Measurements from ENCODE around the gene BLM.
"Not testable (repeated sequence)": the region's sequence is repeated elsewhere in the genome, so short reads cannot be mapped to it uniquely, and the experiment has no call there.

The BLM gene

DNA sequence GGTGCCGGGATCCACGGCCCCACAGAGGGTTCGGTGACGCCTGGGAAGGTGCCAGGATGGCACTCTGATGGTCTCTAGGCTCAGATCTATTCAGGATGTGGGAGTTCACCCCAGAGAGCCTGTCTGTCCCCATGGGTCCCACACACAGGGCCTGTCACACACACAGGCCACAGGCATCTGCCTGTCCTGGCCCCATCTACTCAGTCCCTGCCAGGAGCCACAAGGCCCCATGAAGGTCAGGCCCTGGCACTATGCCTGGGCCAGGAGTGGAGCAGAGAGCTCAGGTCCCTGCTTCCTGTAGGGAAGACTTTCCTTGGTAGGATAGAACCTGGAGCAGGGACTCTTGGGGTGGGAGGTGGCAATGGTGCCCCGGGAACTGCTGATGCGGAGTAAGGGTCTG lies 102.2 kb downstream of the BLM start:
- DNase-seq (ENCODE audit: low read depth in 2 of 3, low spot score in 2 of 3), result no peak

DNA sequence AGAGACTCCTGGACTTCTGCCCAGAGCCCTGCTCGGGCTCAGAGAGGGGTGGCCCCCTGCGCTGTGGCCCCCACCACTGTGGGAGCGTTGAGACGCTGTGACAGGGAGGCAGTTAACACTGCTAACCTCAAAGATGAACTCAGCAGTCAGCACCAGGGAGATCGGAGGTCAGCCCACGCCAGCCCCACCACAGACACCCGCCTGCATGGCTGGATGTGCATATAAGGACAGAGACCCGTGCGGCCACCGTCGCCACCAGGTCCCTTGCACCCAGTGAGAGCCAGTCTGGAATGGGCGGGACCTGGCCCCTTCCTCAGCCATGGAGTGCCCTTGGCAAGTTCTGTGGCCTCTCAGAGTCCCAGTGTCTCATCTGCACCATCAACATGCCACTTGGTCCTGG lies 102.7 kb downstream of the BLM start:
- no peak for DNase-seq (ENCODE audit: low read depth in 2 of 3, low spot score in 2 of 3)

DNA sequence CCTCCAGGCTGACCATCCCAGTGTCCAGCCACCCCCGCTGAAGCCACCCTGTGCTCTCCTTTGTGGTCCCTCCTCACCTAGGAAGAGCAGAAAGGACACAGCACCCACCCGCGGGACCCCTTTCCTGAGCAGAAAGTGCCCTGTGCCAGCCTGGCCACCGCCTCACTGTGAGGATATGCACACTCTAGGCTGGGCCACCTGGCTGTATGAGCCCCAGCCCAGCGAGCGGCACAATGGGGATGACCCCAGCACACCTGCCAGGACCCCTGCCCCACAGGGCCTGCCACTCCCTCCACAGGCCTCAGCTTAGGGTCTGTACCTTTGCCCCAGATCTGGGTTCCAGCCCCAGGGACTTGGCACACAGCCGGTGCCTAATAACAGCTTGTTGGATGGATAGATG lies 103.3 kb downstream of the BLM start:
- no peak for DNase-seq (ENCODE audit: low read depth in 2 of 3, low spot score in 2 of 3)

DNA sequence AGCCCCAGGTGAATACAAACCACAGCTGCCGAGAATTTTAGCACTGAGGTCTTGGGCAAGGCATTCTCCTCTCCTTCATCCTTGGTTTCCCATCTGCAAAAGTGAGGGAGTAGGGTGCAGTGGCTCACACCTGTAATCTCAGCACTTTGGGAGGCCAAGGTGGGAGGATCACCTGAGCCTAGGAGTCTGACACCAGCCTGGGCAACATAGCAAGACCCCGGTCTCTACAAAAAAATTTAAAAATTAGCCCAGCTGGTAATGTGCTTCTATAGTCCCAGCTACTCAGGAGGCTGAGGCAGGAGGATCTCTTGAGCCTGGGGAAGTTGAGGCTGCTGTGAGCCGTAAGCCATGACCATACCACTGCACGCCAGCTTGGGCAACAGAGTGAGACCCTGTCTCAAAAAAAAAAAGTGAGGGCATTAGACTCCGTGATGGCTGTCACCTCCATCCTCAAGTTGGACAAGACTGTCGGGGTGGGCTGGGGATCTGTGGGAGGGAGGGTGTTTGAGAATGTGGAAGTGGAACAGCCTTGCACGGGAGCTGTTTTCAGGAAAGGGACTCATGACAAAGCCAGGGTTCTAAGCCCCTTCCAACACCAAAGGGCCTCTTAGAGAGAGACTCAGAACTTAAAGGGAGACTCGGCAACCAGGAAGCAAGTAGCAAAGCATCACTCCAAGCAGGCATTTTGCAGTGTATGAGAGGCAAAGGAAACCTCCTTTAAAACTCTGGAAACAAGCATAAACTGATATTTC lies 105.2 kb downstream of the BLM start:
- DNase-seq (ENCODE audit: low read depth in 2 of 3, low spot score in 2 of 3), result no peak

DNA sequence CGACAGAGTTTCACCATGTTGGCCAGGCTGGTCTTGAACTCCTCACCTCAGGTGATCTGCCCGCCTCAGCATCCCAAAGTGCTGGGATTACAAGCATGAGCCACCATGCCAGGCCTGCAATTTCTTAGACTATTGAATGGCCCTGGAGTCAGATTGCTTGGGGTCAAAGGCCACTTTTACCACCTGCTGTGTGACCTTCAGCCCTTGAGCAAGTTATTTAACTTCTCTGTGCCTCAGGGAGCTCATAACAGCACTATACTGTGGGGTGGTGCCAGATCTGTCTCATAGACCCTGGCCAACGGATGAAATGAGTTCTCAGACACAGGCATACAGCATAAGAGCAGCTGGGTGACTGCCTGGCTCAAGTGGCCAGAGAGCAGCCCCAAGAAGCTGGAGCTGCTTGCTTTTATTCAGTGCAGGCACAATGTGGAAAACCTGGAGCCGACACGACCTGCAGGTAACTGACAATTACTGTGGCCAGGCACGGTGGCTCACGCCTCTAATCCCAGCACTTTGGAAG lies 106.4 kb downstream of the BLM start:
- DNase-seq (ENCODE audit: low read depth in 2 of 3, low spot score in 2 of 3), result no peak

DNA sequence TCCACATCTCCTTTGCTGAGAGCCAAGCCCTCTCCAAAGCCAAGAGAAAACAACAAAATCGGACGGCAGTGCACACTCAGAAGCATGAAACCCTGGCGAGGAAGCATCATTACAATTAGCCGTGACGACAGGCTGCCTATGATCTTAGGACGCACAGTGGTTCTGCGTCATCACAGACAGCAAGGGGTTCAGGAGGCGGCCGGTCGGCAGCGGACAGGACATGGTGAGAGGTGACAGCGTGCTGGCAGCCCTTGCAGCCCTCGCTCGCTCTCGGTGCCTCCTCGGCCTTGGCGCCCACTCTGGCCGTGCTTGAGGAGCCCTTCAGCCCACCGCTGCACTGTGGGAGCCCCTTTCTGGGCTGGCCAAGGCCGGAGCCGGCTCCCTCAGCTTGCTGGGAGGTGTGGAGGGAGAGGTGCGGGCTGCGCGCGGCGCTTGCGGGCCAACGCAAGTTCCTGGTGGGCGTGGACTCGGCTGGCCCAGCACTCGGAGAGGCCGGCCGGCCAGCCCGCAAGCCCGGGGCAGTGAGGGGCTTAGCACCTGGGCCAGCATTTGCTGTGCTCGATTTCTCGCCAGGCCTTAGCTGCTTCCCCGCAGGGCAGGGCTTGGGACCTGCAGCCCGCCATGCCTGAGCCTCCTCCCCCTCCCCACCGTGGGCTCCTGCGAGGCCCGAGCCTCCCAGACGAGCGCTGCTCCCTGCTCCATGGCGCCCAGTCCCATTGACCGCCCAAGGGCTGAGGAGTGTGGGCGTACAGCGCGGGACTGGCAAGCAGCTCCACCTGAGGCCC lies 108.2 kb downstream of the BLM start:
- DNase-seq (ENCODE audit: low read depth in 2 of 3, low spot score in 2 of 3), result not testable (repeated sequence)

DNA sequence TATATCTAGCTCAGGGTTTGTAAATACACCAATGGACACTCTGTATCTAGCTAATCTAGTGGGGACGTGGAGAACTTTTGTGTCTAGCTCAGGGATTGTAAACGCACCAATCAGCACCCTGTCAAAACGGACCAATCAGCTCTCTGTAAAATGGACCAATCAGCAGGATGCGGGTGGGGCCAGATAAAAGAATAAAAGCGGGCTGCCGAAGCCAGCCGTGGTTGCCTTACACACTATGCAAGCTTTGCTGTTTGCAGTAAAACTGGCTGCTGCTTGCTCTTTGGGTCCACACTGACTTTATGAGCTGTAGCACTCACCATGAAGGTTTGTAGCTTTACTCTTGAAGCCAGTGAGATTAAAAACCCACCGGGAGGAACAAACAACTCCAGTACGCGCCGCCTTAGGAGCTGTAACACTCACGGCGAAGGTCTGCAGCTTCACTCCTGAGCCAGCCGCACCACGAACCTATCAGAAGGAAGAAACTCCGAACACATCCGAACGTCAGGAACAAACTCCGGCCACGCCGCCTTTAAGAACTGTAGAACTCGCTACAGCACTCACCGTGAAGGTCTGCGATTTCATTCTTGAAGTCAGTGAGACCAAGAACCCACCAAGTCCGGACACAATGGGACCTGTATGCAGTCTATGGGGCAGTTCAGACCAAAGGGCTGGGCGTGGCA lies 109.2 kb downstream of the BLM start:
- DNase-seq (ENCODE audit: low read depth in 2 of 3, low spot score in 2 of 3), result not testable (repeated sequence)

DNA sequence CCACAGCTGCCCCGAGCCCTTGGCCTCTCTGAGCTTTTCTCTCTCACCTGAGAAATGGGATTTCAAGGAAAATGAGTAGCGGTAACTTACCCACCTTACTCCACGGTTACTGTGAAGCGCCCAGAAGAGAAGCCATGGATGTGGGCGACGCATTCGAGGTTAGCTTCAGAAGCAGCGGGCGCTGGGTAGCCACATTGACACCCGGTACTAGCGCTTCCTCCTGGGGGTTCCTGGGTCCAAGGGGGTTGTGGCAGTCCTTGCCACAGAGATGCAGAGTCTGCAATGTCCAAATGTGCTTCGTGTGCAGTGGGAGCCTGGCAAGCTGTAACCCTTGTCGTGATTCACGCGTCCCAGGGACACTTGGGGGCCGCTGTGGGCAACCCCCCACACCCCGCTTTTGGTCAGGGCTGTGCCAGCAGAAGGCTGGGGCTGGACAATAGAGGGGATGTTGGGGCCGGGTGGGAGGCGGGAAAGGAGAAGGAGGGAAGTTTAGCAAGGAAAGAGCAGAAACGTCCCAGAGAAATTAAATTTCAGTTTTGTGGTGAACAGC lies 109.8 kb downstream of the BLM start:
- no peak for DNase-seq (ENCODE audit: low read depth in 2 of 3, low spot score in 2 of 3)

DNA sequence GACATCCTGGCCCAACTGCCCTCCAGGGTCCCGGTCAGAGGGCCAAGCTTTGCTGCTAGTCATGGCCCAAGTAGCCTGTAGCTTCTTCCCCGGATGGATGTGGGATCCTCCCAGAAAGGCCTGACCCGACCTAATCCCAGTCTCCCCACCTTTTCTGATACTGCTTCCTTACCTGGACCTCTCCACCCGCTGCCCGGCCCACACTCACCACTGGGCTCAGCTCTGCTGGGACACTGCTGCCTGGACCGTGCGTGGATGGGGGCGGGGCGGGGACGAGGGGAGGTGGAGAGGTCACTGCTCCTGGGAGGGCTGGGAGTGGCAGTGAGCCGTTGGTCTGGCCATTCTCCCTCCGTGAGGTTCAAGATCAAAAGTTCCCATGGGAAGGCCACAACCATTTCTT lies 111.0 kb downstream of the BLM start:
- DNase-seq (ENCODE audit: low read depth in 2 of 3, low spot score in 2 of 3), result no peak

DNA sequence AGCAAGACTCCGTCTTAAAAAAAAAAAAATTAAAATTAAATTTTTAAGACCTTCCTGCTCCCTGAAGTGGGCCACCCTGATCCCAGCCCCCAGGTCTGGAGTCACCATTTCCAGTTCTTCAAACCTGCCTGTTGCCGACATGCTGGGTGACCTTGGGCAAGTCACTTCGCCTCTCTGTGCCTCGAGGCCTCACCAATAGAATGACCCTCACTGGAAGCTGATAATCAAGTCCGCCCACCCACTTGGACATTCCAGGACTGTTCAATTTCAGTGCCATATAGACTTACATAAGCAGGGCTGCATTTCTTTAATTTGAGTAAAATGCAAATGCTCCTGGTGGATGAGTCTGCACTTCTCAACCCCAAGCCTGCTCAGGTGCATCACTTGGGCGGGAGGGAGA lies 112.0 kb downstream of the BLM start:
- no peak for DNase-seq (ENCODE audit: low read depth in 2 of 3, low spot score in 2 of 3)

DNA sequence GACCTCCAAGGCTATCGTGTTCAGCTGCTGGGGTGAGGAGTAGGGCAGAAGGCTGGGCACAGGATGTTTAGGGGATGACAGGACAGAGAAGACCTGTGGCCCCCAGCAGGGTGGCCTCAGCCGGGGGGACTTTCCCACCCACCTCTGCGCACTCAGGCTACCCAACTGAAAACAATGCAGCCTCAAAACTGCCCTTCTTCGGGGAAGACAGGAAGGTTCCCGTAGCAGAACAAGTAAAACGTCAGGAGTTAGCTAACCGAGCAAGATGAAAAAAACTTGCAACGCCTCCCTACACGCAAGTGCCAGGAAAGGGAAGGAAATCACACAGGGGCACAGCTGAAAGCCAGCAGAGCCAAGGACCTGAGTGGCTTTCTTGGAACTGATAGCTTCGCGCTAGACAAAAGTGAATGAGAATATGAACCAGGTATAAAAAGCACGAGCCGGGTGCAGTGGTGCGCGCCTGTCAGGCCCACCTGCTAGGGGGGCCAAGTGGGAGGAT lies 112.8 kb downstream of the BLM start:
- DNase-seq (ENCODE audit: low read depth in 2 of 3, low spot score in 2 of 3), result no peak

DNA sequence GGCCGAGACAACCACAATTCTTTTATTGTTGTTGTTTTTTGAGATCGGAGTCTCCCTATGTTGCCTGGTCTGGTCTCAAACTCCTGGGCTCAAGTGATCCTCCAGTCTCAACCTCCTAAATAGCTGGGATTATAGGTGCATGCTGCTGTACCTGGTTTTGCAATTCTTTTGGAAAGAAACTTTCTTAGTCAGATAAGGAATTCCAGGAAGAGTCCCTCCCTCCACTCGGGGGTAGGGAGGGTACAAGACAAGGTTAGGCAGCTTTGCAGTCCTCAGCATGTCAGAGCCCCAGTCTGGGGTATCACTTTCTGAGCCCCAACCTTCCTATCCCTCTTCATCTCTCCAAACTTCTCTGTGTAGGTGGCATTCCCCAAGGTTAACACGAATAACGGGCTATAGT lies 117.5 kb downstream of the BLM start:
- DNase-seq (ENCODE audit: low read depth in 2 of 3, low spot score in 2 of 3), result no peak

DNA sequence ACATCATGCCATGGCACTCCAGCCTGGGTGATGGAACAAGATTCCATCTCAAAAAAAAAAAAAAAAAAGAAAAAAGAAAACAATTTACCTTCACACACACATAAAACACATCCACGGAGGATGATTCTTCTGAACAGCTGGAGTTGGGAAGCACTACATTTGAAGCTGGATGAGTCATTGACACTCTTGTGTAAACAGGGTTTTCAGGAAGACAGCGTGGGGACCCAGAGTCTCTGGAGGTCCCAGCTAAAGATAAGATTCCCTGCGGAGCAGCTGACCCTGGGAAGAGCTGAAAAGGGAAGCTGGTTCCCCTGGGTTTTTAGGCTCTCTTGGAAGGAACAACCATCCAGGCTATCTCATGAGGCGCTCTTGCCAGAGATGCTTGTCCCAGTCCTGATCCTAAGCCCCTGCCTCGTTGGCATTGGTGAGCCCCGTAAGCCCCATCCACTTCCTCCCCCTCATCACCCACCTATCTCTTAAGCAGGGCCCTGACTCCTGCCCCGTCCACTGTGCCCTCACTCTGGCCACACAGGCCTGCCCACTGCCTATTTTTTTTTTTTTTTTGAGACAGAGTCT lies 119.2 kb downstream of the BLM start:
- DNase-seq (ENCODE audit: low read depth in 2 of 3, low spot score in 2 of 3), result no peak

DNA sequence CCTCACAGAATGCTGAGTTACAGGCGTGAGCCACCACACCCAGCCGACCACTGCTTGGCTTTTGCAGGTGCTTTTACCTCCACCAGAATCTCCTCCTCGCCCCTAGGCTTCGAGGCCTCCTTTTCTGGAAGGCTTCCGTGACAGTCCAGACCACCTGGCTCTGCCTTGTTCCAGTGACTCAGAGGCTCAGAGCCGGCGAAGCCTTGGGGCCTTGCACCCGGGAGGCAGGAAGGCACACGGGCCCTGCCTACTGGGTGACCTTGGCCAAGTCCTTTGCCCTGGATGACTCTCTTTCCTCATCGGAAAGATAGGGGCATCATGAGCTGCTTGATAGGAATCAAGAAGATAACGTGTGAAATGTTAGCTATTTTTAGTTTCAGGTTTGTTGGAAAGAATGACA lies 119.9 kb downstream of the BLM start:
- no peak for DNase-seq (ENCODE audit: low read depth in 2 of 3, low spot score in 2 of 3)

DNA sequence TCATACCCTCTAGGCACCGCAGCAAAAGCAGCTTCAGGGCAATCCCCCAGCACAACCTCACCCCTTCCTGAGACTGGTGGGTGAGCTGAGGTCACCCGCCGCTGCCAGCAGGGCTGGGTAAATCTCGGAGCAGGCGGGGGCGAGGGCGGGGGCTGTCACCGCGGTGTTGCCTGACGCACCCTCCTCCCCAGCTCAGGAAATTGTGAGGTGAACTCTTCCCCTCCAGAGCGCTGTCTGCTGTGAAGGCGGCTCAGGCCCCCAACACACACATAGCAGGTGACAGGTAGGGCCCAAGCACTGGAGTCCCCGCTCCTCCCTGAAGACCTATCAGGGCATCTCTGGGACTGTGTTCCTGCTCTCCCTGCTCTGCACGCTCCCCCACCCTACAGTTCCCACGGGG lies 121.0 kb downstream of the BLM start:
- DNase-seq (ENCODE audit: low read depth in 2 of 3, low spot score in 2 of 3), result peak; percentile 62 to 79 (median 78)

DNA sequence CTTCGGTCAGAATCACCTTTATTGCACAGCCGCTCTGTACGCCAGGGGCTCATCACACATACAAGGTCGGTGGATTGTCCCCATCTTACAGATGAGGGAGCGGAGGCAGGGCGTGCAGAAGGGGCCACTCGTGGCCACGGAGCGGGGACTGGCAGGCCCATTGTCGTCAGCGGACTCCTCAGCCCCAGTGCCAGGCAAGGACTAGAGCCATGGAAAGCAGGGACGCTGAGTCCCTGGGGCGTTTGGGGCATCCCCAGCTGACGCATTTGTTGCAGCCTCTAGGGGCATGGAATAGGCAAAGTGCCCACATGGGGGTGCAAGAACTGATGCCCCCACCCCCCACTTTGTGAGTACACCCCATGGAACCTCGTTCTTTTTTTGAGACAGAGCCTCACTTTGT lies 121.4 kb downstream of the BLM start:
- no peak for DNase-seq (ENCODE audit: low read depth in 2 of 3, low spot score in 2 of 3)

DNA sequence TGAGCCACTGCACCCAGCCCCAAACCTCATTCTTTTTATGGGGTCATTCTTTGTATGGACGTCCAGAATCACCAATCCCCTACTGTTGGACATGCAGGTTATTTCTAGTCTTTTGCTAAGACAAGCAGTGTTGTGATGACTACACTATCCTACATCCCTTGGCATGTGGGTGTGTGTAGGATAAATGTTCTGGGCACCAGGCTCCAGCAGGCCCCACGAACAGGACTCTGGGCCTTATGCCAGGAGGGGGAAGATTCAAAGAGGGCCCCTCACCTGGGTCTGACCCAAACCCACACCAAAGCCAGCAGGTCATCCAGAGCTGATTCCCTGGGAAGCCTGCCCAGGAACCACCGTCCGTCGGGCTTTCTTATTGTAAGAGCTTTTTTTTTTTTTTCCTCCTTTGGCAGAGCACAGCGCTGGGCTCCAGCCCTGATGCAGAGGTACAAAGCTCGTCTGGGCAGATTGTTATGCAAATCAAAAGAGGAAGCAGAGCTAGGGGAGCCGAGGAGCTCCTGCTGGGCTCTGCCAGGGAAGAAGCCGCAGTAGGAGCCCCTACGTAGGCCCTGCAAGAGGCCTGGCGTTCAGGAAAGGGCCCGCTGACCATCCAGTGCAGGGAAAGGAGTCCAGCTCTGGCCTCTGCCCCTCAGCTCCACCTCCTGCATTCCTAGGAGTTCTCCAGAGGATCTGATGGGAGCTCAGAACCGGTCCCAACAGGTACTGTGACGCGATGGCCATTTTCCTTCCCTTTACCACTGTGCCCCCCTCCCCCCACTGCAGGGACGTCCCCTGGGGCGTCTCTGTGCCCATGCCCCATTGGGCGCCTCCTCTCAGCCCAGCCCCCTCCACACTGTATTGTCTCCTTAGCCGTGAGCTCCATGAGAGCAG lies 122.3 kb downstream of the BLM start:
- no peak for DNase-seq (ENCODE audit: low read depth in 2 of 3, low spot score in 2 of 3)

DNA sequence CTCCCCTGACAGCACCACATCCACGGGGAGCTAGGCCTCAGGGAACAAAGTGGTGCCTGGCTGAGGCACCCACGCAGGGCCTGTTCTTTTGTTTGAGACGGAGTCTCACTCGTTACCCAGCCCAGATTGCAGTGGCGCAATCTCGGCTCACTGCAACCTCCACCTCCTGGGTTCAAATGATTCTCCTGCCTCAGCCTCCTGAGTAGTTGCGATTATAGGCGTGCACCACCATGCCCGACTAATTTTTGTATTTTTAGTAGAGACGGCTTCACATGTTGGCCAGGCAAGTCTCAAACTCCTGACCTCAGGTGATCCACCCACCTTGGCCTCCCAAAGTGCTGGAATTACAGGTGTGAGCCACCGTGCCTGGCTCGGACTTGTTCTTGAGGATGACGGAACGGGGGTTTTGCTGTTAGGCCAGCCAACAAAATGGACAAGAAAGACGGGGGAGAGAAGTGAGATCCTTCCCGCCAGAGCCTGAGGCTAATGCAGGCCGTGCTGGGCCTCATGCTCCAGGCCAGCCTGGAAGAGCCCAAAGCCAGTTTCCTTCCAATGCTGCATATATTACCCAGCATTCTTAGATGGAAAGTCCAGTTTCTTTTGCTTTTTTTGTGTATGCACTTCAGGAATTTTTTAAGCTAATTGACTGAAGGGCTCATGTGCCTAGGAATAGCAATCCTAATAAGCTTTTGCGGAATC lies 123.2 kb downstream of the BLM start:
- DNase-seq (ENCODE audit: low read depth in 2 of 3, low spot score in 2 of 3), result no peak

DNA sequence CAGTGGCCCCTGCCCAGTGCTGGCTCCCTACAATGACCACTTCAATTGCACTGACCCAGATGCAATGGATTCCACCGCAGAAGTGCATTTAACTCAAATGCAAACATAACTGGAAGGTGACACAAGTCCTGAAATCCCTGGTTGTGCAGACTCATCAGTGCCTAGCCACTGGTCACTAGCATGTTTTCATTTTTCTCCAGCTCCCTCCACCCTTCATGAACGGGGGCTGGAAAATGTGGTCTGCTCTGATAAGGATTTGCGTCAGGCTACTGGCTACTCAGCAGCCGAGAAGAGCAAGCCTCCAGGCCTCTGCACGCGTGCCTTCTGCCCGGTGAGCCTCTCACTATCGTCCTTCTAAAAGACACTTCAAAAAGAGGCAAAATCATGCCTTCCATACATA lies 123.8 kb downstream of the BLM start:
- DNase-seq (ENCODE audit: low read depth in 2 of 3, low spot score in 2 of 3), result no peak

DNA sequence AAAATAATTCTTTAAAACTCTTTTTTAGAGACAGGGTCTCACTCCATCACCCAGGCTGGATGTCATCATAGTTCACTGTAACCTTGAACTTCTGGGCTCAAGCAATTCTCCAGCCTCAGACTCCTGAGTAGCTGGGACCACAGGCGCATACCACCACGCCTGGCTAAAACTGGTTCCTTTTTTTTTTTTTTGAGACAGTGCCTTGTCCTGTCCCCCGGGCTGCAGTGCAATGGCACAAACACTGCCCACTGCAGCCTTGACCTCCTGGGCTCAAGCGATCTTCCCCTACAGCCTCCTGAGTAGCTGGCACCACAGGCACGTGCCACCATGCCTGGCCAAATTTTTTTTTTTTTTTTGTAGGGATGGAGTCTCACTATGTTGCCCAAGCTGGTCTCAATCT lies 127.5 kb downstream of the BLM start:
- DNase-seq (ENCODE audit: low read depth in 2 of 3, low spot score in 2 of 3), result no peak

Measured in activated CD8-positive, alpha-beta memory T cell treated with anti-CD3 and anti-CD28 coated beads for 48 hours (primary cell).